Fibroblast of pulmonary artery (primary cell): Measurements from ENCODE around the gene CDH11.

Experiments
- DNase-seq: peaks from one replicate; pipeline ENCODE4 v3.0.0-alpha.2; 2010; ENCODE audit warnings: low read depth
- H3K4me3 ChIP-seq: replicated peaks from 2 replicates; pipeline ENCODE4 v1.5.1; 2011; ENCODE audit warnings: low read depth, mild to moderate bottlenecking, control low read depth, low read length, moderate library complexity
- TF ChIP-seq, protein P1 (sequence below): IDR thresholded peaks from 2 replicates; pipeline ENCODE4 v1.5.1; 2011; ENCODE audit warnings: mild to moderate bottlenecking, control low read depth, low read length, inconsistent platforms; ENCODE audit errors: missing control alignments

Gene CDH11

DNA sequence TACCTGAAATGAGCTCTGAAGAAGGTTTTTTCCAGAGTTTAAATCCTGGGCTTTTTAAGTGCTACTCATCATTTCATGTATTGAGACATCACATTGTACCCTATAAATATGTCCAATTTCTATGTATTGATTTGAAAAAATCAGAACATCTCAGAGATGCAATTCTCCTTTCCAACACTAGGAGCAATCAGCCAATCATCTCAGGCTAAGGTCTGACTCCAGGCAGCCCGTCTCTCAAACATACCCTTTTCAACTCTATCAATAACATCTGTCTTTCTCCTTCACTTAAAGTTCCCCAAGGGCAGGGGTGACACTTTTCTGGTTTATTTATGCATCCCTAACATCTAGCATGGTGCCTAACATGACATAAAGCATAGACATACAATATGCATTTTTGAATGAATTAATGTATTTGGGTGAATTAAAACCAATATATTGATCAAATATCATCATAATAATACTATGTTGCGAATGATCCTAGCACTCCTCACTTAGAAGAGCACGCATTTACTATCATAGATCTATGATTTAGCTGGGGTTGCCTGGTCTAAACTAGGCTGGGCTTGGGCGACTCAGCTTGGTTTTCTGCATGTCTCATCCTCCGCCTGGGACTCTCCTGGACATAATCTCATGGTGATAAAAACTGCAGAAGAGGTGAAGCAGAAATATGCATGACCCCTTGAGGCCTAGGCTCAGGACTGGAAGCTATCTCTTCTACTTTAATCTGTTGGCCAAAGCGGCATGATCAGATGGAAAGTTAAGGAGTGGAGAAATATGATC, 5.2 kb upstream of the CDH11 start:
- no peak for DNase-seq

DNA sequence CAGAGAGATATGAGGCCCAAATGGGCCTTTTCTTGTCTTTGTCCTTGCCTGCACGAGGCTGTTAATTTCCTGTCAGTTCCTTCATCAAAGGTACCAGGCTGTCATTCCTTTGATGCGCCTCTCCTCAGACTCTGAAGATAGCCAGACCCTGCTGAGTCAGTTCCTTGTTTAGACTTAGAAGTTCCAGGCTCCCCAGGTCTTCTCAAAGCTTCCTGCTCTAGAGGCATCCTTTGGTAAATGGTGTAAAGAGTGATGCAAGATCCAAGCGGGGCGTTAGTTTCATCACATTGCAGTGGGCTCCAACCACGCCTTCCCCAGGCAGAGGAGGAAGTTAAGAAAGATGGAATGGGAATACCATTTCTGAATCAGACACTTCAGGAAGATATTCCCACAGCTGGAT, 4.0 kb upstream of the CDH11 start:
- DNase-seq: peak; percentile 52

More for the DNA sequence above, 5.2 kb upstream of the CDH11 start:
- H3K4me3 ChIP-seq: no peak overlapping the region
- TF ChIP-seq, protein P1, sequence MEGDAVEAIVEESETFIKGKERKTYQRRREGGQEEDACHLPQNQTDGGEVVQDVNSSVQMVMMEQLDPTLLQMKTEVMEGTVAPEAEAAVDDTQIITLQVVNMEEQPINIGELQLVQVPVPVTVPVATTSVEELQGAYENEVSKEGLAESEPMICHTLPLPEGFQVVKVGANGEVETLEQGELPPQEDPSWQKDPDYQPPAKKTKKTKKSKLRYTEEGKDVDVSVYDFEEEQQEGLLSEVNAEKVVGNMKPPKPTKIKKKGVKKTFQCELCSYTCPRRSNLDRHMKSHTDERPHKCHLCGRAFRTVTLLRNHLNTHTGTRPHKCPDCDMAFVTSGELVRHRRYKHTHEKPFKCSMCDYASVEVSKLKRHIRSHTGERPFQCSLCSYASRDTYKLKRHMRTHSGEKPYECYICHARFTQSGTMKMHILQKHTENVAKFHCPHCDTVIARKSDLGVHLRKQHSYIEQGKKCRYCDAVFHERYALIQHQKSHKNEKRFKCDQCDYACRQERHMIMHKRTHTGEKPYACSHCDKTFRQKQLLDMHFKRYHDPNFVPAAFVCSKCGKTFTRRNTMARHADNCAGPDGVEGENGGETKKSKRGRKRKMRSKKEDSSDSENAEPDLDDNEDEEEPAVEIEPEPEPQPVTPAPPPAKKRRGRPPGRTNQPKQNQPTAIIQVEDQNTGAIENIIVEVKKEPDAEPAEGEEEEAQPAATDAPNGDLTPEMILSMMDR: peak; percentile 36

DNA sequence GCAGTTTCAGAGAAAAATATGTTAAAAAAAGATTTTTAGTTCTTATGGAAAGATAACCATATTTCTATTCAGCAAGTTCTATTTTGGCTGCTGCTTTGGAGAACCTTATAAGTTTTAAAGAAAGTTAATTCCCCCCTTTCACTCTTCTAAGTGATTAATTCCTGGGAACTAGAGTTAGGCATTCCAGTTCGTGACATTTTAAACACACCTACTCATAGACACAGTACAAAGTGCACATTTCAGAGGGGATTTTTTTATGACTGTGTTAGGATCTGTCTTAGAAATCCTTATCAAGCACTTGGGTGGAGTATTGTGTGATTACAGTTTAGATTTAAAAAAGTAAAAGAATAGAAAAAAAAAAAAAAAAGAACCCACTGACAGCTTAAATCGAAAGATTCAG, 3.5 kb upstream of the CDH11 start:
- TF ChIP-seq, protein P1: no peak
- H3K4me3 ChIP-seq: peak overlapping the region; percentile 19
- no peak for DNase-seq

More for the DNA sequence above, 4.0 kb upstream of the CDH11 start:
- peak overlapping the region; percentile 19 for H3K4me3 ChIP-seq
- TF ChIP-seq, protein P1: no peak

DNA sequence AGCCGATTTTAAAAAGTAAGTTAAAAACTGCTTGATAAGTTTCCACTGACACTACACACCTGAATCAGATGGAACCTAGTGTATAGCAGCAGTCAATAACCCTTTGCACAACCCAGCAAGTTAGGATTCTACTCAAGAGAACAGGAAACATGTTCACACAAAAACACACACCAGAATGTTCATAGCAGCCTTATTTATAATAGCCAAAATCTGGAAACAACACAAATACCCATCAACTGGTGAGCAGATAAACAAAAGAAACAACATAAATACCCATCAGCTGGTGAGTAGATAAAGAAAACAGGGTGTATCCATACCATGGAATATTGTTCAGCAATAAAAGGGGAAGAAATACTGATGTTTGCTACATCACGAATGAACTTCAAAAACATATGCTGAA, 2.7 kb upstream of the CDH11 start:
- TF ChIP-seq, protein P1: no peak
- DNase-seq: no peak
- peak overlapping the region; percentile 94 for H3K4me3 ChIP-seq

DNA sequence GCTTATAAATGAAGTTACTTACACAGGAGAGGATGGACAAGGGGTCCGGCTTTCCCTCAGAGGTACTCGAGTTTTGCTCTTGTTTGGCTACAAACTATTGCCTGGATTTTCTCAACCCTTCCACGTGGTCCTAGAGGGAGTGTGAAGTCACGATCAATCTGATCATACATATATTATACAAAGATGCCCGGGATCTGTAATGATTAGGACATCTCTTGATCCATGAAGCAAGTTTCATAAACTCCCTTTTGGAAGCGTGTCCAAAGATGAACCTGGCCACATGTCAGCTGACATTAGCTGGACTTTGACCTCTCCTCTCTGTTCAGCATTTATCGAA, 2.3 kb upstream of the CDH11 start:
- TF ChIP-seq, protein P1: no peak

DNA sequence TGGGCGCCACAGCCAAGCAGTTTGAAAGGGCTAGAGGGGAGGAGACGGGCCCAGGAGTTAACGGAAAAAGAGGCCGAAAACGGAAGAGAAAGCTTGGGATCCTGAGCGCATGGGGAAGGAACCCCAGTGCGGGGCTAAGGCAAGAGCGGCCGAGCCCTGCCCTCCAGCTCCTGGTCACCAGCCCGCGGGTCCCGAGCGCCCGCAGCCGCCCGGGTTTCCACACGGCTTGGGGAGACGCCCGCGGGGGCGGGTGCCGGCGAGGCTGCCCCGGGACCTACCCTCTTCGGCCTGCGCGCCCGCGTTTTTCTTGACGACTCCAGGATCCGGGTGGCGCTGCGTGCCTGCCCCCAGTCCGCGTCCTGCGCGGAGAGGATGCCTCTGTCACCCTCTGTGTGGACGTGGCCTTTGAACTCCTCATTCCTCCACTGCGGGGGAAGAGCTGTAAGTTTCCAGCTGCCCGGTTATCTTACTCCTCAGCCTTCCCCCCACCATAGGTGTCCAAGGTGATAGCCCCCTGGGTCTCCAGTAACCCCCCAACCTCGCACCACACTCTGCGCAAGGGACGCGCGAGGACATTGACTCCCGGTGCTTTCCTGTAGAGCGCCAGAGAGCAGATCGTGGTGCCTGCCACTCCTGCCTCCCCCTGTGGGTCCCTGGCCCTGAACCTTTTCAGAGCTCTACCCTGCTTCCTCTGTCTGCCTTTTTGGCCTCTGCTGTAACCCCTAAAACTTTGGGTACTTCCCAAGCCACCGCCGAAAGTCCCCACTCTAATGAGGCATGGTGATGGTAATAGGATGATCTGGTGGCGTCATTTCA, 1.7 kb upstream of the CDH11 start:
- H3K4me3 ChIP-seq: peak overlapping the region; percentile 94
- TF ChIP-seq, protein P1: no peak
- DNase-seq: no peak

More for the DNA sequence above, 2.3 kb upstream of the CDH11 start:
- no peak for DNase-seq
- peak overlapping the region; percentile 94 for H3K4me3 ChIP-seq
